Raji (cell line): ENCODE data around the gene COL5A2.

ENCODE experiments used
- POLR2A ChIP-seq: IDR thresholded peaks from 2 replicates; pipeline ENCODE4 v1.6.1; 2011; ENCODE audit warnings: low read depth, low read length, control low read depth; ENCODE audit not compliant: insufficient read depth

The COL5A2 gene

DNA sequence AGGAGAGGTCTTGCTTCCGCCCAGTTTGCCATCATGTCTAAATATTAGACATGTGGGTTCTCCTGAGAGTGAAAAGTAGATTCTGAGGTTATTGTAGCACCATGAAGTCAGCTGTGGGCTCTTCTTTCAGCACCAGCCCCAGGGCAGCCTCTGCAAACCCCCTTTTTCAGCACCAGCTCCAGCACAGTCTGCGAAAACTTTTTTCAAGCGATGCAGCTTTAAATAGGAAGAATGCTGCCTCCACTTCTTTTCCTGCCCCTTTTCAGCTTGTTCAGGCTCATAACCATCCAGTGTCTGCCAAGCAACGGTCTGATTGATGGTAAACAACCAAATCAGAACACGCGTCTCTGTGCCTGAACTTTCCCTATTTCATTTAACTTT is at the start of gene COL5A2:
TSS of gene COL5A2 (minus strand) at position 192 of the 381 bp plus-strand sequence. CDS start at position 35, 157 bp downstream.
- TF ChIP-seq POLR2A = no peak

DNA sequence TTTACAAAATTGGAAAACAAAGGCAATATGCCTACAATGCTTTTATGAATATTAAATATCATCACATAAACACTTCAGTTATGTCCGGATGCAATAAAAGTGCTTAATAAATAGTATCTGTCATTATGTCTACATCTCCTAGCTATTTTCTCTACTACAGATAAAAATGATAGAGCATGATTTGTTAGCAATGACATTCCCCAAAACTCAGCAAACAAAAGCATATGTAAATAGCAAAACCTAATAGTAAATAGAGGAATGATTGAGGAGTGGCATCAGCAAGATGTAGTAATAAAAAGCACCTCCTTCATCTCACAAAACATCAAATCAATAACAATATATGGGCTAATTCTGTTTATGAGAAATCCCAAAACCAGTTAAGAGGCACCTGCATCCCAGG is 46.5 kb upstream of the COL5A2 start:
- no peak for TF ChIP-seq POLR2A

DNA sequence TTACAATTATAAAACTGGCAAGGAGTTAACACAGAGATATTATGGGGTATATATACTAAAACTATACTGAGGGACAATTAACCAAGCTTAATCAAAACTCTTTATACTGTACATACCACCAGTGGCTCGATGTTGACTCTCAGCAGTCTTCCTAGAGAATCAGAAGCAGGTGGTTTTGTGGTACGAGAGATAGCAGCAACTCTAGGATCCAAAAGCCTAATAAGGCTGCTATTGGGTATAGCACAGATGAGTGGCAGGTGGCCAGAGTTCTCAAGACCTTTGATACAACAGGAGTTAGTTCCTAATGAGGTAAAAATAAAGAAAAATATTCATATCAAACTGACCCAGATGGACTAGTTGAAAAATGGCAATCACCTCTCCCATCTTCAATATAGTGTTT is 45.5 kb upstream of the COL5A2 start:
- no peak for TF ChIP-seq POLR2A

DNA sequence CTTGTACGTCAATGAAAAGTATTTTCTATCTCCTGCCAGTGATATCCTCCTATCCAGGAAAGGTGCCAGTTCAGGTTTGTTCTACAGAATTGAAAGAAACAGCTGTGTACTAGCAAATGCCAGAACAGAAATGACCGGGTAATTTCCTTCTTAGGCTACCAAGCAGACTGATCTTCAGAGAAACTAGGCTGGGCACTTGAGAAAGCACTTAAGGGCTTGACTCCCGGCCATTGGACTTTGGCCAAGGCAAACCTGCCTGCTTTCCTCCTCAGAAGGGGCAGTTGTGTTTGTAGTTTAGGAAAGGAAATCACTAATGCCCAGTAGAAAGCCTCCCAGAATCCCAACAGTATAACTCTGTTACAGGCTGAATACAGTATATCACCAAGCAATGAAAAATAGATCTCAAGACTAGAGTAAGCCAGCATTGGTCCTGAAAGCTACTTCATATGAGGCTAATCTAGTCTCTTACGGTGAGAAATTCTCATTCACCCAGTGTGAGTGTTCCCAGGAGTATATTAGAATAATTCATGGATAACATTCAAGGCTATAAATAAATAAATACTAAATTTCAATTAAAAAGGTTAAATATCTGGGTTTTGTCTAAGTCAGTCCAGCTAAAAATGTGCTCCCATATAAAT is 43.0 kb upstream of the COL5A2 start:
- TF ChIP-seq POLR2A = no peak

DNA sequence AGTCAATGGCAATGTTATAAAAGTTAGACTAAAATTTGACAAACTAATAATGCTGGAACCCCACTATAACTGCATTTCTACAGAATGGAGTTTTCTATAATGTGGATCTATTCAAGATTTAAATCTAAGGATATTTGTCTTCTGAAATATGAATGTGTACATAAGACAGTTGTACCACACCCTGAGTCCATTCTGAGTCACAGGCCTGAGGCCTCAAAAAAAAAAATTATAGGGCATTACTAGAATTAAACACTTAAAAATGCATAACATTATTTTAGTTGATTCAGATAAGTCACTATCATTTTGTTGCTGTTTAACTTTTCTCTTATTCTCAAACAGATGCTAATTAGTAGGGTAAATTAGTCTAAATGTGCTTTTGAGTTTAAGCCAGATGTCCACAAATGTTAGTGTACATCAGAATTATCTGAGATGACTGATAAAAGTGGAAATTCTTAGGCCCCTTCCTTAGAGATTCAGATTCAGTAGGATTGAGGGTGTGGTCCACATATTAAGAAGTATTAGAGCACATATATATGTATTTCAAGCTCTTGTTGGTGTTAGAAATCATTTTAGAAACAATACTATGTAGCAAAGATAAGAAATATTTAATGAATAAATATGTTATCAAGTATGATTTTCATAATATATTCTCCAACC is 42.4 kb upstream of the COL5A2 start:
- no peak for TF ChIP-seq POLR2A

DNA sequence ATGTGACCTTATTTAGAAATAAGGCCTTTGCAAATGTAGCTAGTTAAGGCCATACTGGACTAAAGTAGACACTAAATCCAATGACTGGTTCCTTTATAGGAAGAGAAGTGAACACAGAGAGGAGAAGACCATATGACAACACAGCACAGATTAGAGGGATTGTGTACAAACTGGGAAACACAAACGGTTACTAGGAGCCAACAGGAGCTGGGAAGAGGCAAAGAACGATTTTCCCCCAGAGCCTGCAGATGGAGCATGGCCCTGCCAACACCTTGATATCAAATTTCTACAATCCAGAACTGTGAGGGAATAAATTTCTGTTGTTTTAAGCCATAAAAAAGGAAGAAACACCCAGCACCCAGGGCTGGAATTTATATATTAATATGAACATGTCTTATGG is 38.7 kb upstream of the COL5A2 start:
- TF ChIP-seq POLR2A = no peak

DNA sequence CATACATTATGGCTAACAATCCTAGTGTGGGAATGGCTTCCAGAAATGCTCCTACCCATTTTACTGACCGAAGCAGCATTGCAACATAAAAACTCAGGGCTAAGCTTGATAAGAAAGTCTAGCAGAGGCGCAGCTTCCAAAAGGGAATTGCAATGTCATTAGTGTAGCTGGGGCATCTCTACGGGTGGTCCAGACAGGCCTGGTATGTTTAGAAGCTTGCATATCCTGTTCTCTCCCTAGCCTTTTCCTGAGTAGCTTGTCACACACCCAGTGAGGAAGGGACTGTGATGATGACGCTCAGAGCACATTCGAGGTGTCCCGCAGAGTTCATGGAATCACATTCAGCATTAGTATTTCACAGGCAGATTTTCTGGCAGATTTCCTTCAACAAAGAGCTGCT is 38.0 kb upstream of the COL5A2 start:
- TF ChIP-seq POLR2A = no peak

DNA sequence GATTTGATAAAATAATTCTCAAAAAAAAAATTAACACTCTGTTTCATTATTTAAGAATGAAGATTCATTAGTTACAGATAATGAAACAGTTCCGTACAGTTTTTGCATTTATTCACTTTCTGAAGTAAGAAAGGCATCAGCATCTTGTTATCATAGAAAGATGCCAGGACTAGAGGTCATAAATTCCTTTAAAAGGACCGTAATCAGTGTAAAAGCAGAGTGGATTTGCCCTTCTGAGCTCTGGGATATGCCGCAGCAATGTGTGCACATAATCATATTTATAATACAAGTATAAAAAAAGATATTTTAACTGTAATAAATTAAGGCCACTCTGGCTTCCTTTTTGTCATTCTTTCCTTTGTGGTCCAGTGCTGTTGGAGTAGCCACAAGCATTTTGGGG is 37.5 kb upstream of the COL5A2 start:
- TF ChIP-seq POLR2A = no peak

DNA sequence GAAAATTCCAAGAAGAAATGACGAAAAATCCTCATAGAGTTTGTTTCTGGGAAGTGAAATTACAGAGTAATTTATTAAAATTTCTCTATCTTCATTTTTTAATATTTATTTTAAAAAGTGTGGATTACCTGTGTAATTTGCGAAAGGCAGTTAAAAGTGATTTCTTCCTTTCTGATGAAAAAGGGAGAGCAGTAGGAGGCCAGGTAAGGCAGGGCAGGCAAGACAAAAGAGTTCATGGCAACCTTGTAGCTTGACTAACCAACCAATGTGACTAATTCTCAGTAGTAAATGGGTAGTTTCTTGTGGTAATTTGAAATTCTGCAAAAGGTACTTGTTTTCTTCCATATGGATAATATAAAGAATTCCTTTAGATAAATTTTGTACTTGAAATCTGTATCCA is 34.9 kb upstream of the COL5A2 start:
- no peak for TF ChIP-seq POLR2A

DNA sequence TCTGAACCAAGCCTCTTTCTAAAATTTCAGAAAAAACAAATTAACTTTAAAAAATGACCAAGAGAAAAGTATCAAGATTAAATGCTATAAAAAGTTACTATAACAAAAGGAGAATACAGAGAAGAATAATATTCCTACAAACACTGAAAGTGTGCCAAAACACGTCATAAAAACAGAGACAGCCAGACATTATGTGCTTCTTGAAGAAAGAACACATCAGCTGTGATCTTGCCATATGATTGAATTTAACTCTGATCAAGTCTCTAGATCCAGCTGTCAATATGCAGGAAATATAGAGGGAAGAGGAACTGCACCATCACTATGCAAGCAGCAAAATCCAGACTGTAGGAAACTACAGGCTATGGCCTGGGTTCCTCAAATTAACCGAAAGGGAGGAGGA is 33.7 kb upstream of the COL5A2 start:
- no peak for TF ChIP-seq POLR2A

DNA sequence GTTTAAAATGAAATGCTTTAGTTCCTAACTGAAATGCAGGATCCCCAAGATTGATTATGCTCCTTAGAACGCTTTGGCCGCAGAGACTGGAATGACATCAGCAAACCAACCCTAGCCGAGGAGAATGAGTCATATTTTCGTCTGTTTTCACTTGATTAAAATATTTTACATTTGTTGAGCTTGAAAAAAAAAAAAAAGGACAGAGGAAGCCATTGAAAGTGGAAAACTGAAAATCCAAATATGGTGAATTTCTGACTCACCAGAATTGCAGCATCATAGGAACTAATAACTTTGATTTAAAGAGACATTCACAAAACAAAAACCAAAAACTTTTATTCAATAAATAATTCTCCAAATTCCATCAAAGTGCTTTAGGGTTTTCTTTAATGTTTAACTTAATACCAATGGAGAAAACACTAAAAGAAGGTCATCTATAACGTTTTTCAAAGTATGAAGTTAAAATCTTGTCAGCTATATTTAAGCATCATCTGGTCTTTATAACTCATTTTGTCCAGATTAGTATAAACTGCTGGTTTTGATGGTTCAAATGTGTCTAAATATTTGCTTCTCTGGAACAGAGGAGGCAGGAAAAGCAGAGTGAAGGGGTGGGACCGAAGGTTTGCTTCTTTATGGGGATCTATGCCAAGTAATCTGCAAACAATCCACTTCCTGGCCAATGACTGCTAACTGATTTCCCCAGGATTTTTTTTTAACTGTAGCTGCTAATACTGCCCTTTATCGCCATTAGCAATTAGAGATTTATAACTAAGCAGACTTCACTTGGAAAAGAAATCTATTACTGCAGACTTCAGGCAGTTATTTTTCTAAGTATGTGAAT is 30.9 kb upstream of the COL5A2 start:
- TF ChIP-seq POLR2A = no peak

DNA sequence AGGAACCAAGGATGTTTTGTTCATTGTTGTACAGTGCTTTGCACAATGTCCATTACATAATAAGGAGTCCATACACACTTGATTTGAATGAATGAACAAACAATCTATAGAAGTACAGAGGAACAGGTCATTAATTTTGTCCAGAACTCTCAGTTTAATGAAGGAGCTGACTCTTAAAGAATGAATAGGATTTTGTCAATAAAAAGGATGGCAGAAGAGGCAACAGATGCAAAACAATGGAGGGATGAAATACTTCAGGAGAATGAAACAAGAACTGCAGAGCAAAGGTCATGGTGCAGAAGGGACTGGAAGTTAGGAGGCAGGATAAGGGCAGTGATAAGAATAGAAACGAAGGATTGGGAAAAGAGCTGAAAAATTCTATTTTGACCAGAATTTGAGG is 28.7 kb upstream of the COL5A2 start:
- no peak for TF ChIP-seq POLR2A

DNA sequence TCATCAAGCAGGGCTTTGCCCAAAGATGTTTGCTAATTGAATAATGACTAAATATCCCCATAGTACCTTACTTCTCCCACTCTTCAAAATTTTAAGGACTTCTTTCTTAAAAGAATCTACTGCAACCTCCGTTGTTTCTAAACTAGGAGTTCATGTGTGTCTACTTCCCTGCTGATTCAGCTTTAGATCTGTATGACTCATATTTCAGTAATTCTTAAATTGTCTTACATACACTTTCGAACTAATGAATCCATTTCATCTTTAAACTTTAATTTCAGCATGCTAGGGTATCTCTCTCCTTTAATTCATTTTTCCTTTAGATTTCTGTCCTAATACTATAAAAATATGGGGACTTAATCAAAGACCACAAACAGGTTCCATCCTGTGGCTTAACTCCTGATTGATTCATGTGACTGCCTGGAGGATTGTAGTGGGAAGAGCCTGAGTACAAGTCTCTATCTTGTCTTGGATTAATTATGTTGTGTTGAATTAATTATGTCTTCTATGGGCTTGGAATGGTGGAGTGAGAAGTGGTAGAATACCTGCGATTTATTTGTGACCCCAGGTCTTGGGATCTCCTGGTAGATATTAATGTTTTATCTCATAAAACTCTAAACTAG is 24.9 kb upstream of the COL5A2 start:
- TF ChIP-seq POLR2A = no peak

DNA sequence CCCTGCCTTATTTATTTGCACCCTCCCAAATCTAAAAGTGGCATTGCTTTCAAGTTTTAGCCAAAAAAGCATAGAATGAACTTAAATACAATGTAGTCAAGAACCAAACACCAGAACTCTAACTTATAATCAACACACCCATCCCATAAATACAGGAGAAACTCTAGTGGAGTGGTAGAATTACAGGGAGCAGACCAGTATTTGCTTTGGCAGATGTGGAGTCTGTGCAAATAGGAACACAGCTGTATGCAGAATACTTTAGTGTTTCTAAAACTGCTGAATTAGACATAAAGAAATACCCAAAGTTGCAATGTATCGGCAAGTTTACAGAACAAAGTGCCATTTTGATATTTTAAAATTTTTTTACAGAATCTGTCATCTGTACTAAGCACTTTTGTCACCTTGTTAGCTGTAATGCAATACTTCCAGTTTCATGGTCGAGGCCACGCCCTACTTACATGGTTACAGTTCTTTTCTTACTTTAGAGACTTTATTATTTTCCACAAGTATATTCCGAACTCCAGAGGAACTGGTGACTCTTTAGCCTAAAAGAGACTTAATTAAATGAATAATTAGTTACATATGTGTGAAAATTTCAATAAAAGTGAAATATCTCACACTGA is 23.7 kb upstream of the COL5A2 start:
- TF ChIP-seq POLR2A = no peak

DNA sequence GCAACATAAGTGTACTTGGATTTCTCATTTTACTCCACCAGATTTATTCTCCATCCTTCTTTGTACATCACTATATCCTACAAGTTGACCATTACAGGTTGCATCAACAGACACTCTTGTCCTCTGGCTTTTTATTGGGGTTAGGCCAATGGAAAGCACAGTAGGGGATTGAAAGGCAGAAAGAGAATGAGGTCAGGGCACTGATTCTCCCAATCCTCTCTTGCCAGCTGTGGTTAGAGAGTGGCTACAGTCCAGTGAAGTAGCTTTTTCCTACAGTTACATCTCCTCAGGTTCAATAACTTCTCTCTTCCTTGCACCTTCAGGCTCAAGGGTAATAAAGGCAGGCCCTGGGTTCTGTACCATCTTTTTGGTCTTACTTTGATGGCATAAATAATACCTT is 20.2 kb upstream of the COL5A2 start:
- no peak for TF ChIP-seq POLR2A

DNA sequence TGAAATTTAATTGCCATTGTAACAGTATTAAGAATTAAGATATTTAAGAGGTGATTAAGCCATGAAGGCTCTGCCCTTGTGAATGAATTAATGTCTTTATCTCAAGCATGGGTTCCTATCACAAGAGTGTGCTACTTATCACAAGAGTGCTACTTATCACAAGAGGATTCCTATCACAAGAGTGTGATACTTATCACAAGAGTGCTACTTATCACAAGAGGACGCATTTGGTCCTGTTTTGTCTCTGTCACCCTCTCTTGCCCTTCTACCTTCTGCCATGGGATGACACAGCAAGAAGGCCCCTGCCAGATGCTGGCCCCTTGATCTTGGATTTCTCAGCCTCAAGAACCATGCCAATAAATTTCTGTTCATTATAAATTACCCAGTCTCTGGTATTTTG is 13.2 kb upstream of the COL5A2 start:
- no peak for TF ChIP-seq POLR2A

DNA sequence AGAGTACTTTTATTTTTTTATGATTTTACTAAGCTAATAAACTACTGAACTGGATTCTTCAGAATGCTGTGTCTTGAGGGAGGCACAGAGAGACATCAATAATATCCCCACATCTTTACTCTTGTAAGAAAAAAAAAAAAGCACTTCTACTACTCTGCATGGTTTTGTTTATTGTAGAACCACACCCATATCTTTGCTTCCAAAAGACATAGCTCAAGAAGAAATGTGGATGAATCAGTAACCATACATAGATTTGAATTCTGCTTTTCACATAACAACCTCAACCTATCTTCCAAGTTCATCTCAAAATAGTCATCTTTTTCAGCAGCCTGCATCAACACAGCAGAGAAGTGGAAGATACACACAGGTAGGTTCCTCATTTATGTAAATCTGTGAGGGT is 12.2 kb upstream of the COL5A2 start:
- TF ChIP-seq POLR2A = no peak
